Measurements from ENCODE around the gene CENPV.
"Not testable (repeated sequence)": the region's sequence is repeated elsewhere in the genome, so short reads cannot be mapped to it uniquely, and the experiment has no call there.

Gene CENPV

DNA sequence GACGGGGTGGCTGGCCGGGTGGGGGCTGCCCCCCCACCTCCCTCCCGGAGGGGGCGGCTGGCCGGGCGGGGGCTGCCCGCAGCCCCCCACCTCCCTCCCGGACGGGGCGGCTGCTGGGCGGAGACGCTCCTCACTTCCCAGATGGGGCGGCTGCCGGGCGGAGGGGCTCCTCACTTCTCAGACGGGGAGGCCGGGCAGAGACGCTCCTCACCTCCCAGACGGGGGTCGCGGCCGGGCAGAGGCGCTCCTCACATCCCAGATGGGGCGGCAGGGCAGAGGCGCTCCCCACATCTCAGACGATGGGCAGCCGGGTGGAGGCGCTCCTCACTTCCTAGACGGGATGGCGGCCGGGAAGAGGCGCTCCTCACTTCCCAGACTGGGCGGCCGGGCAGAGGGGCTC, 41.2 kb downstream of the CENPV start:
- DNase-seq: not testable (repeated sequence)

DNA sequence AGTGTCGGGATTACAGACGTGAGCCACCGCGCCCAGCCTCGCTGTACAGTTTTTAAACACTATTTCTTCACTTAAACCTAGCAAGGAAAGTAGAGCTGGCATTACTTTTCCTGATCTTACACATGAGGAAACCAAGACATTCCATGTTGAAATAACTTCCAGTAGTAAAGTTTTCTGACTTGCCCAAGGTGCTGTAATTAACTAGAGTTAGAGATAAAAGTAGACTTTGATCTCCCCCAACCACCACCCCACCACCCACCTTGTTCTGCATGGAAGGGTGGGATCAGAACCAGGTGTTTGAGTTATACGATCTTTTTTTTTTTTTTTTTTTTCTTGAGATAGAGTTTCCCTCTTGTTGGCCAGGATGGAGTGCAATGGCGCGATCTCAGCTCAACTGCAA, 47.1 kb downstream of the CENPV start:
- DNase-seq: no peak

DNA sequence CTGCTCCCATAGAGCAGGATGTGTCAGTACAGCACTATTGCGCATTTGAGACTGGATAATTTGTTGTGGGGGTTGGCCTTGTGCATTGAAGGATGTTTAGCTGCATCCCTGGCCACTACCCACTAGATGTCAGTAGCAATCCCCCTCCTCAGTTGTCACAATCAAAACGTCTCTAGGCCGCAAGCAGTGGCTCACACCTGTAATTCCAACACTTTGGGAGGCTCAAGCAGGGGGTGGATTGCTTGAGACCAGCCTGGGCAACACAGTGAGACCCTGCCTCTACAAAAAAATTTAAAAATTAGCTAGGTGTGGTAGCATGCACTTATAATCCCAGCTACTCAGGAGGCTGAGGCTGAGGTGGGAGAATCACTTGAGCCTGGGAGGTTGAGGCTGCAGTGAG, 48.4 kb downstream of the CENPV start:
- DNase-seq: peak in 2 of 3 experiments; percentile 11 to 18

DNA sequence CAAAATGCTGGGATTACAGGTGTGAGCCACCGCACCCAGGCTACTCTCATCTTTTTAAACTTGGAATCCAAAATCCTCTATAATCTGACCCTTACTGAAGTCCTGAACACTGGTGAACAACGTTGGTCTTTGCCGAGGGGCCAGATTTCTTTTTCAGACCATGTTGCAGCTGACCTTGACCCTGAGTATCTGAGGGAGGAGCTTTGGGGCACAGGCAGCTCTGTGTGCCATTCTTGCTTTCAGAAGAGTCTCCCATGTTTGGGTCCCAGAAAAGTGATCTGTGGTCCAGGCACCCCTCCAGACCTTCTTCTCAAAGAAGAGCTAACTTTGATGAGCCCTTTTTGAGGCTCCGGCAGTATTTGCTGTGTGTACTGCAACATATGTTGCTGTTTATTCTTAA, 50.4 kb downstream of the CENPV start:
- no peak for DNase-seq

DNA sequence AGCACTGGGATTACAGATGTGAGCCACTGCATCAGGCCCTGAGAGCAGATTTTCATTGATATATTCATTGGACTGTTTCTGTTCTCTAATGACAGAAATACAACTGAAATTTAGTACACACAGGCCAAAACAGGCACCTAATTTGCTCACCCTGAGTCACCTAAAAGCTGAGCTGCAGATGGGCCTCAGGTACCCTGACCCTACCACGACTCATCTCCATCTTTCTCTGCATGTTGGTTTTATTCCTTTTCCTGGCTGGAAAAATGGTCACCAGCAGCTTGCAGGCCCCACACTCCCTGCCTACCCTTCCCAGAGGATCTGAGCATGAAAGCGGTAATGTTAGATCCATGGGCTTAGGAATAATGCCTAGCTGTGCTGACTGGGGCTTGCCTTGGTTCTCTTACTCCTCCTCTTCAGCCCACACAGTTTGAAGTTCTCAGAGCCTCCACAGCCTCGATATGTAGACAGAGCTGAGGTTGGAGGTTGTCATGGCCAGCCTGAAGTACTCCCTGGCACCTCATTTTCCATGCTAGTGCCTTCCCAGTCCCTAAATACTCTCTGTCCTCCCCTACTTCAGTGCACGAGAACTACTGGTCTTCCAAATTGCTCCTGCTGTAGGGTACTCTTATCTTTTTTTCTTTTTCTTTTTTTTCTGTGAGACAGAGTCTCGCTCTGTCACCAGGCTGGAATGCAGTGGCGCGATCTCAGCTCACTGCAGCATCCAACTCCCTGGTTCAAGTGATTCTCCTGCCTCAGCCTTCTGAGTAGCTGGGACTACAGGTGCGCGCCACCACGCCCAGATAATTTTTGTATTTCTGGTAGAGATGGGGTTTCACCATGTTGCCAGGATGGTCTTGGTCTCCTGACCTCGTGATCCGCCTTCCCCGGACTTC, 51.1 kb downstream of the CENPV start:
- no peak for DNase-seq

DNA sequence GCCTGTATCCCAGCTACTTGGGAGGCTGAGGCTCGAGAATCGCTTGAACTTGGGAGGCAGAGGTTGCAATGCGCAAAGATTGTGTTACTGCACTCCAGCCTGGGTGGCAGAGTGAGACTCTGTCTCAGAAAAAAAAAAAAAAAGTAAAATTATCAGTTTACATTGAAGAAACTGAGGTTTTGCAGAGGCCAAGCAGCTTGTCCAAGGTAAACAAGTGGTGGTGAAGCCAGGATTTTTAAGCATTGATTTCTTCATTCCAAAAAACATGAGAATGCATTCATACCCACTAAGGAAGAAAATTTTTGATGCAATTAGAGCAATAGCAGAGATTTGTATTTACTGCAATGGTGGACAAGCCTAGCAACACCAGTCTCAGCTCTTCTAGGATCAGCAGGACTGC, 52.7 kb downstream of the CENPV start:
- DNase-seq: no peak

DNA sequence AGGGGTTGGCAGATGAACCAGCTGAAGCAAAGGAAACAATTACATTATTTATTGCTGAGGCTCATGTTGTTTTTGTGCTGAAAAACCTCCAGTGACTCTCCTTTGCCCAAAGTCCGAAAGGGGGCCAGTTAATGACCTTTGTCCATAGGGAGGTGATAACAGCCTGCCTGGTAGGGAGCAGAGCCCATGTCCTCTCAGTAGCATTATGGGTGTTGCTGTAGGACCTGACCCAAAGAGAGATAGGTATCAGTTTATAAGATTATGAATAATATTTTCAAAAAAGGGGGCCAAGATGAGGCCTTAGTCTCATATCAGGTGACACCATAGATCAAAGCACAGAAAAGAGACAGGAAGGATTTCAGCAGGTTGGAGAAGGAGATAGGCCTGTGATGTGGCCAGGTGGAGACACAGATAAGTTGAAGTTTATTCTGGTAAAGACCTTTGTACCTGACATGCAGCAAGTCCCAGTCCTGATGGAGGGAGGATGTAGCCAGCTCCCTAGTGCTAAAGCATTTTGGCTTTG, 55.1 kb downstream of the CENPV start:
- no peak for DNase-seq

DNA sequence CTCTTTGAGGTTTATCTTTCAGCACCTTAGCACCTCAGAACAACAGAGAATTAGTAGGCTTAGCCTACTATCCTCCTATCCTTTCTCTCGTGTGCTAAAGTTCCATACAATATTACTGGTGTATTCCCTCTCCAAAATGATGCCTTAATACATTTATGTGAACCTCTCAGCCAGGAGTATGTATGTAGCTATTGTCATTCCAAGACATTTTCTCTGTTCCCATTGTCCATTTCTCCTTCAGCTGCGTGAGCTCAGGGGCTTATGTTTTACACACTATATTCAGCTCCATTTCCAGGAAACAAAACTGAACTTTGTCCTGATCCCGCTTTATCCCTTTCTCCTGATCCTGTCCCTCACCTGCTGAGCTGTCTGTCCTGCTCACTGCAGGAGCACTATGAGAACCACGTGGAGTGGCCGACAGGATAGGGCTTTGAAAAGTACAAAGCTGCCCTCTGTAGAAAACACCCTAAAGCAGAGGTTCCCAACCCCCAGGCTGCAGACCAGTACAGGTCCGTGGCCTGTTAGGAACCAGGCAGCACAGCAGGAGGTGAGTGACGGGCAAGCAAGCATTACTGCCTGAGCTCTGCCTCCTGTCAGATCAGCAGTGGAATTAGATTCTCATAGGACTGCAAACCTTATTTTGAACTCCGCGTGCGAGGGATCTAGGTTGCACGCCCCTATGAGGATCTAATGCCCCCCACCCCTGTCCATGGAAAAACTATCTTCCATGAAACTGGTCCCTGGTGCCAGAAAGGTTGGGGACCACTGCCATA, 55.7 kb downstream of the CENPV start:
- no peak for DNase-seq

DNA sequence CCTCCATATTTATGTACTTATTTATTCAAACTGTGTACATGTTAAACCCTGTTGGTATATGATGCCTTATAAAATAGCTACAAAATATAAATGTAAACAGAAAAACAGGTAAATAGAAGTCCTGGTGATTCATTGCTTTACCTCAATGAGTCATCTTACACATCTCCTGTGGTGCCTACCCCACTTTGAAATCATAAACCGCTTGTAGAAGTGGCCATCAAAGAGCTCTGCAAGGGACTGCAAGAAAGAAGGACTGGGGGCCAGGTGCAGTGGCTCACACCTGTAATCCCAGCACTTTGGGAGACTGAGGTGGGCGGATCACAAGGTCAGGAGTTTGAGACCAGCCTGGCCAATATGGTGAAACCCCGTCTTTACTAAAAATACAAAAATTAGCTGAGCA, 57.2 kb downstream of the CENPV start:
- DNase-seq: not testable (repeated sequence)

DNA sequence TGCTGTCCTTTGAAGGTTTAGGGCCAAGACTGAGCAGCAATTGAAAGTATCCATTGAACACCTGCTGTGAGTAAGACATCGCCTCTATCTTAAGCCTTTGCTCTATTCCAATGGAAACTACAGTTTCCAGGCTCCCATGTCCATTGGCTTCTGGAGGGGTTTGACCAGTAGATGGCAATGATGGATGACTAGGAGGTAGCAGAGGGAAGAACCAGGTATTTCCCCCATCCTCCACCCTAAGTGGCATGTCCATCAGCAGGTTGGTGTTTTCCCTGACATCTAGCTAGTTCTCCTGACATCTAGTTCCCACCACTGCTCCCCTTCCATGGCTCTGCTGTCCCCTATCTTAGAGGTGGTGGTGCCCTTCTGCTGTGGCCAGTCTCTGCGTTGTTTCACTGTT, 58.7 kb downstream of the CENPV start:
- DNase-seq: no peak

DNA sequence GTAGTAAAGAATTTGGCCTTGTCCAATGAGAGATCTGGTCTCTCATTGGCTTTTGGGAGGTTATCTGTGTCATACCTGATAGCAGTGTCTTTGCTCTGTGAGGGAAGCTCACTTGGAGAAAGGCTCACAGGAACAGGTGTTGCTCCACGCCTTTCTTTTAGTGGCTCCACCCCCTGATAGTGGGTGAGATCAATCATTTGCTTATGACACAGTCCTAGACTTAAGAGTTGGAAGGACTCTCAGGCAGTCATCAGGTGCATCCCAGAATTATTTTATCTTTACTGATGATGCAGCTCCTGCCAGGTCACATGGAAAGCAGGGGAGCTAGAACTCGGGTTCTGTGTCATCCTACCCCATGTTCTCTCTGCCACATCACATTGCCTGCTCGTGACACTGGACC, 59.3 kb downstream of the CENPV start:
- no peak for DNase-seq

All from NCI-H1417 (cell line).